HFFc6 (cell line): ENCODE results near the gene GAMT. TPM values are rescaled to one million over a fixed set of nuclear protein-coding genes. Genes with fewer than 3 reads are reported as not detected.

Experiments
- DNase-seq: peaks from one replicate; pipeline ENCODE4 v3.0.0-alpha.2; 2018
- H3K27ac Mint-ChIP-seq: 2 replicates; pipeline ENCODE4 v1.8.0; 2020; ENCODE audit warnings: mild to moderate bottlenecking, mixed read lengths
- H3K27me3 Mint-ChIP-seq: 2 replicates; pipeline ENCODE4 v1.8.0; 2021; ENCODE audit warnings: mild to moderate bottlenecking, moderate library complexity, mixed read lengths; ENCODE audit not compliant: insufficient read depth
- H3K36me3 Mint-ChIP-seq: 2 replicates; pipeline ENCODE4 v1.8.0; 2021; ENCODE audit warnings: low read depth, mixed read lengths
- H3K4me1 Mint-ChIP-seq: 2 replicates; pipeline ENCODE4 v1.8.0; 2020; ENCODE audit warnings: low read depth, mixed read lengths
- H3K4me3 Mint-ChIP-seq: 2 replicates; pipeline ENCODE4 v1.8.0; 2020; ENCODE audit warnings: mild to moderate bottlenecking, moderate library complexity, mixed read lengths
- H3K9me3 Mint-ChIP-seq: 2 replicates; pipeline ENCODE4 v1.8.0; 2020; ENCODE audit warnings: mild to moderate bottlenecking, mixed read lengths
- total RNA-seq, 6 experiments: library from RNA; stranded (reverse); fragmentation: NEBNext Ultra II Directional; extraction: Animal tissue kit (Norgen Biotek cat#: 25700); gene quantifications; 2 replicates in 1 of 6; 3 replicates in 5 of 6; pipeline ENCODE4 v1.2.3, GENCODE V29; 2021
- TF ChIP-seq, protein P1 (sequence below): fragments of 200-600 bp; sonication (generic); IDR thresholded peaks from 2 replicates; pipeline ENCODE4 v1.5.0; 2021; ENCODE audit warnings: antibody characterized with exemption, mild to moderate bottlenecking

The GAMT gene
- total RNA-seq, 6 experiments from 2014 or later, result 55.2 to 71.3 (median 67.7) TPM

DNA sequence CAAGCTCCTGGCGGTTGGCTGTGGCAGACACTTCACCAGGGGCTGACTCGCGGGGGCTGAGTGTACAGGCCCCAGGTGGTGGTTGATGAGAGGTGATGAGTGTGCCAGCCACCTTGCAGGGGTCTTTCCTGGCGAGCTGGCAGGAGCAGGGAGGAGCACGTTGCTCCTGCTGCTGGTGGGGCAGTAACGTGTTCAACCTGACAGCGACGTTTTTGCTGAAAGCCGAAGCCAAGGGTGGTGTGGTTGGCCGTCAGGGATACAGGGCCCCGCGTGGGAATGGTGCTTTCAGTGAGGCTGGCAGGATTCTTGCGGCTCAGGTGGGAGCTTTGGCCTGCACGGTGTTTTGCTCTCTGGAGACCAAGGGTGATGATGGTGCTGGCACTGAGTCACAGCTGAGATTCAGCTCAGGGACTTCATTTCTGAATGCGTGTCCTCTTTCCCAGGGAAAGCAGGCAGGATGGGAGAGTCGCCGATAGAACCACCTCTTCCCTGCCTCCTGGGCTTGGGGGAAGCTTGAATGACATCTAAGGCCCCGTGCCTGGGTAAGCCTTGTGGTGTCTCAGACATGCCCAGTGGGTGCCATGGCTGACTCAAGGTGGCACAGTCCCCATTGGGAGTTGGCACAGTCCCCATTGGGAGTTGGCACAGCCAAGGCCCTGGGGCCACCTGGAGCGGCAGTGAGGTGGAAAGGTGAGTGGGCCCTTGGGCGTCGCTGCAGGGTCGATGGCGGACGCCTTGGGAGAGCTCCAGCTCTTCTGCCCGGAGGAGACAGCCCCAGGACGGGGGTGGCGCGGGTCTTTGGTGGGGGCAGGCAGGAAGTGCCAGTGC lies 14.9 kb upstream of the GAMT start:
- TF ChIP-seq, protein P1, sequence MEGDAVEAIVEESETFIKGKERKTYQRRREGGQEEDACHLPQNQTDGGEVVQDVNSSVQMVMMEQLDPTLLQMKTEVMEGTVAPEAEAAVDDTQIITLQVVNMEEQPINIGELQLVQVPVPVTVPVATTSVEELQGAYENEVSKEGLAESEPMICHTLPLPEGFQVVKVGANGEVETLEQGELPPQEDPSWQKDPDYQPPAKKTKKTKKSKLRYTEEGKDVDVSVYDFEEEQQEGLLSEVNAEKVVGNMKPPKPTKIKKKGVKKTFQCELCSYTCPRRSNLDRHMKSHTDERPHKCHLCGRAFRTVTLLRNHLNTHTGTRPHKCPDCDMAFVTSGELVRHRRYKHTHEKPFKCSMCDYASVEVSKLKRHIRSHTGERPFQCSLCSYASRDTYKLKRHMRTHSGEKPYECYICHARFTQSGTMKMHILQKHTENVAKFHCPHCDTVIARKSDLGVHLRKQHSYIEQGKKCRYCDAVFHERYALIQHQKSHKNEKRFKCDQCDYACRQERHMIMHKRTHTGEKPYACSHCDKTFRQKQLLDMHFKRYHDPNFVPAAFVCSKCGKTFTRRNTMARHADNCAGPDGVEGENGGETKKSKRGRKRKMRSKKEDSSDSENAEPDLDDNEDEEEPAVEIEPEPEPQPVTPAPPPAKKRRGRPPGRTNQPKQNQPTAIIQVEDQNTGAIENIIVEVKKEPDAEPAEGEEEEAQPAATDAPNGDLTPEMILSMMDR, result no peak
- Mint-ChIP-seq H3K27me3 (no peaks in the 10 kb centered on the region), H3K4me1 (peaks cover 34% of the 10 kb centered on the region), H3K9me3 (no peaks in the 10 kb centered on the region), H3K36me3 (peaks cover 18% of the 10 kb centered on the region), H3K27ac (peak overlapping the region; percentile 94), H3K4me3 (peak overlapping the region; percentile 78)
- no peak for DNase-seq

DNA sequence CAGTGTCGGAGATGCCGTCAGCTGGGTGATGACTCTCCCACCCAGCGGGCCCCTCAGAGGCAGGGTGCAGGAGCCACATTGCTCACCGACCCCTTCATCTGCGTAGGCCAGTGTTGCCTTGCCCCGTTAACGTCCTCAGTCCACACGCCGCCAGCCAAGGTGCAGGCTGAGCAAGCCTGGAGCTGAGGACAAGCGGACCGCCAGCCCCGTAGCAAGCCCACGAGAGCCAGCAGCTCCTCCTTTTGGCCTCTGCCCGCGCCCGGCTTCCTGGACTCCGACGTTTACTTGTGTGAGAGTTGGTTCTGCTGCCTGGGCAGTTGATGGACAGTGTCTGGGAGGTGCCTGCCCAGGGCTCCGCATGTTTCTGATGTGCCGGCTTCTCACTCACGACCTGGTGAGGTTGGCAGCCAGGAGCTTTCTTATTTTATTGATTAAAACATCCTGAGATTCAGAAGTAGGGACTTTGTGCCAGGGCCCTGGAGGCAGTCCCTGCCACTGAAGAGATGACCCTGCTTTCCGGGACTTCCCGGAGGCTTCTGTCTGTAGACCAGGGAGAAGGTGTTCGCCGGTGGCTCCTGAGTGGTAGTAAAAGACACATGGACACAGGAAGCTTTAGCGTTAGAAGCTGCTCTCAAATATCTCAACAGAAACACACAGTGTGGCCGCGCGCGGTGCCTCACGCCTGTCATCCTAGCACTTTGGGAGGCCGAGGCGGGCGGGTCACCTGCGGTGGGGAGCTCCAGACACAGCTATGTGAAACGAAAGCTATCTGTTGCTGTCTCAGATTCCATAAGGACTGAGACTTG lies 11.9 kb upstream of the GAMT start:
- H3K9me3 Mint-ChIP-seq, result no peaks in the 10 kb centered on the region
- H3K27me3 Mint-ChIP-seq, result no peaks in the 10 kb centered on the region
- peaks cover 59% of the 10 kb centered on the region for H3K4me1 Mint-ChIP-seq
- no peak overlapping the region for H3K4me3 Mint-ChIP-seq
- TF ChIP-seq, protein P1, result no peak
- H3K27ac Mint-ChIP-seq, result no peak overlapping the region
- H3K36me3 Mint-ChIP-seq, result peaks cover 11% of the 10 kb centered on the region
- DNase-seq, result no peak

DNA sequence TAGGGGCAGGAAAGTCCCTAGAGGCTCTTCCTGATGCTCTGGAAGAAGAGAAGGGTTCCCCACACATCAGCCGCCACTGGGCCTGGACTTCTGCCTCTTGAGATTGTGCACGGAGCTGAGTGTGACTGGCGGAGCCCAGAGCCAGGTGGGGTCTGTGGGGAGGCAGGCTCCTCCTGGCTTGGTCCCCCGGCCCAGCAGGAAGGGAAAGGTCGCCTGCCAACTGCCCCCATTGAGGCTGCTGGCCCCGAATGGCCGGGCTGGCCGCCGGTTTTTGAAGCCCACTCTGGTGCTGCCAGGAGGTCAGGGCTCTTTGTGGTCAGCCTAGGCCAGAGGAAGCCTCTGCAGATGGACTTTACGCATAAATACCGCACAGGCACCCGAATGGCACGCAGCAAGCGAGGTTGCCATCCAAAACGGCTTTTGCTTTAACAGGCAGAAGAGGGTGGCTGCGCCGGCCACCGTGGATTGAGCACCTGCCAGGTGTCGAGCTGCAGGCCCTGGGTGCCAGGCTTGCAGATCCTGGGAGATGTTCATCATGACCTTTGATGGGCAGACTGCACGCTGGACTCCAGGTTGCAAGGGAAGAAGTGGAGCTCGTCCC lies 11.1 kb upstream of the GAMT start:
- Mint-ChIP-seq H3K36me3 (peaks cover 7% of the 10 kb centered on the region), H3K27me3 (no peaks in the 10 kb centered on the region), H3K4me3 (no peak overlapping the region), H3K9me3 (no peaks in the 10 kb centered on the region), H3K4me1 (peaks cover 56% of the 10 kb centered on the region), H3K27ac (no peak overlapping the region)
- TF ChIP-seq, protein P1, result no peak
- no peak for DNase-seq

DNA sequence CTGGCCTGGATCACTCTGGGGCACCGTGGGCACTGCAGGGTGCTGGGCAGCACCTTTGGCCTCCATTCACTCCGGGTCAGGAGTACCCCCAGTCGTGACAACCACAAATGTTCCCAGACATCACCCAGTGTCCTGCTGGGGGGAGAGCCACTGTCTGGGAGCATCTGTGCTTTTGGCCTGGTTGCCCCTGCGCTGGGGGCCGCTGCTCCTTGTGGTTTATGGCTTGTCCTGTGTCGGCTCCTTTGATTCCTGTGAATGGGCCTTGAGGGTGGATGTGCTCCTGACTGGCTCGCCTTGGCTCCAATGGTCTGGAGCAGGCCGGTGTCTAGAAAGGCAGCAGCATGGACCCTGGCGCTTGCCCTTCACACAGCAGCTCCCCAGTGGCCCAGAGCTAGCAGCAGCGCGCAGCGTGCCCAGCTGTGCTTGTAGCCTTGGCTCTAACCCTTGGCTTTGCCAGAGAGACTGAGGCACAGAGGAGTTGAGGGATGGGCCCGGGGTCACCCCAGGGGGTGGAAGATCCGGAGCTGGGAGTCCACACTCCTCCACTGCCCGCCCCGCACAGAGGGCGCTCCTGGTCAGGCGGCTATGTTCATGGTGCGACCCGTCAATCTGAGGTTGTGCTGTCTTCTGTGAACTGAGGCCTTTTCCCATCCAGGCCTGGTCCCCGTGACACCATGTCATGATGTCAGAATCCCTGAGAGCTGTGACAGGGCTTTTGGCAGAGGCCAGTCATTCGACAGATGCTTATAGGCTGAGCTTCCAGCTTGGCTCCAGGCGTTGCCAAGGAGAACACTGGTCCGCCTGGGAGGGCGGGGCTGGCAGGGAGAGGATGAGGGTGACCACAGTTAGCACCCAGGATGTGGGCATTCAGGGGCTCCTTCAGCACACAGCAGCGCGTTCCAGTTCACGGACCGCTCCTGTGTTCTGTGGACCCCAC lies 10.2 kb upstream of the GAMT start:
- Mint-ChIP-seq H3K36me3 (peaks cover 6% of the 10 kb centered on the region), H3K27ac (peak overlapping the region; percentile 76), H3K4me1 (peaks cover 55% of the 10 kb centered on the region), H3K27me3 (no peaks in the 10 kb centered on the region), H3K4me3 (no peak overlapping the region), H3K9me3 (no peaks in the 10 kb centered on the region)
- no peak for DNase-seq
- TF ChIP-seq, protein P1, result no peak

DNA sequence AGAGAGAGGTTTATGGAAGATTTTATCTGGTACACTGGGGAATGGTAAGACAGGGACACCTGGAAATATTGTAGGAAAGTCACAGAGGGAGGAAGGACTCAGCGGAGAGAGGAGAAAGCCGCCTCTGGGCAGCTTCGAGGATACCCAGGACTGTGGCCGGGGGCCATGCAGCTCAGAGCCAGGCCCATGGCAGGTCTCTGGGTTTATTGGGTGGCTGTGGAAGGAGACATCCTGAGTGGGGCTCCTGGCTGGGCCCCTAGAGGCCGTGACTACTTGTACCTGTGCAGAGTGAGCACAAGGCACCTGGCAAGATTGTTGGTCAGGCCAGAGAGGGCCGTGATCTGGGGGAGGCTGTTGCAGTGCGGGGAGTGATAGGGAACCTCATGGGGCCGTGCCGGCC lies 9.4 kb upstream of the GAMT start:
- Mint-ChIP-seq H3K4me3 (peak overlapping the region; percentile 98), H3K4me1 (peaks cover 50% of the 10 kb centered on the region), H3K27me3 (no peaks in the 10 kb centered on the region), H3K36me3 (peaks cover 6% of the 10 kb centered on the region), H3K9me3 (no peaks in the 10 kb centered on the region), H3K27ac (peak overlapping the region; percentile 76)
- TF ChIP-seq, protein P1, result no peak
- no peak for DNase-seq
